Esophagus muscularis mucosa (tissue), 3 donors: ENCODE results near the gene POLD1.

ENCODE experiments used
- POLR2AphosphoS5 ChIP-seq, 2 donors: sonication (generic); formaldehyde crosslinking; IDR thresholded peaks; one replicate each; pipeline ENCODE4 v1.6.1; 2017; ENCODE audit warnings: antibody characterized with exemption in 2 of 2
- TF ChIP-seq, protein P1 (sequence below), 3 experiments: fragments of 200-600 bp in 2 of 3; fragments of 450-650 bp in 1 of 3; sonication (generic) in 2 of 3; IDR thresholded peaks; one replicate each; pipeline ENCODE4 v1.5.1; 2017 to 2019; ENCODE audit warnings: antibody characterized with exemption in 3 of 3, mild to moderate bottlenecking in 2 of 3, moderate library complexity in 1 of 3

GRCh38 chr19:50453243-50453642 is 69.1 kb downstream of the POLD1 start:
- TF ChIP-seq, protein P1, sequence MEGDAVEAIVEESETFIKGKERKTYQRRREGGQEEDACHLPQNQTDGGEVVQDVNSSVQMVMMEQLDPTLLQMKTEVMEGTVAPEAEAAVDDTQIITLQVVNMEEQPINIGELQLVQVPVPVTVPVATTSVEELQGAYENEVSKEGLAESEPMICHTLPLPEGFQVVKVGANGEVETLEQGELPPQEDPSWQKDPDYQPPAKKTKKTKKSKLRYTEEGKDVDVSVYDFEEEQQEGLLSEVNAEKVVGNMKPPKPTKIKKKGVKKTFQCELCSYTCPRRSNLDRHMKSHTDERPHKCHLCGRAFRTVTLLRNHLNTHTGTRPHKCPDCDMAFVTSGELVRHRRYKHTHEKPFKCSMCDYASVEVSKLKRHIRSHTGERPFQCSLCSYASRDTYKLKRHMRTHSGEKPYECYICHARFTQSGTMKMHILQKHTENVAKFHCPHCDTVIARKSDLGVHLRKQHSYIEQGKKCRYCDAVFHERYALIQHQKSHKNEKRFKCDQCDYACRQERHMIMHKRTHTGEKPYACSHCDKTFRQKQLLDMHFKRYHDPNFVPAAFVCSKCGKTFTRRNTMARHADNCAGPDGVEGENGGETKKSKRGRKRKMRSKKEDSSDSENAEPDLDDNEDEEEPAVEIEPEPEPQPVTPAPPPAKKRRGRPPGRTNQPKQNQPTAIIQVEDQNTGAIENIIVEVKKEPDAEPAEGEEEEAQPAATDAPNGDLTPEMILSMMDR (IDR thresholded peaks at IDR 0.05): no peak
- TF ChIP-seq POLR2AphosphoS5 (IDR thresholded peaks at IDR 0.05): no peak
